ENCODE results near the gene TEX2.

The TEX2 gene

DNA sequence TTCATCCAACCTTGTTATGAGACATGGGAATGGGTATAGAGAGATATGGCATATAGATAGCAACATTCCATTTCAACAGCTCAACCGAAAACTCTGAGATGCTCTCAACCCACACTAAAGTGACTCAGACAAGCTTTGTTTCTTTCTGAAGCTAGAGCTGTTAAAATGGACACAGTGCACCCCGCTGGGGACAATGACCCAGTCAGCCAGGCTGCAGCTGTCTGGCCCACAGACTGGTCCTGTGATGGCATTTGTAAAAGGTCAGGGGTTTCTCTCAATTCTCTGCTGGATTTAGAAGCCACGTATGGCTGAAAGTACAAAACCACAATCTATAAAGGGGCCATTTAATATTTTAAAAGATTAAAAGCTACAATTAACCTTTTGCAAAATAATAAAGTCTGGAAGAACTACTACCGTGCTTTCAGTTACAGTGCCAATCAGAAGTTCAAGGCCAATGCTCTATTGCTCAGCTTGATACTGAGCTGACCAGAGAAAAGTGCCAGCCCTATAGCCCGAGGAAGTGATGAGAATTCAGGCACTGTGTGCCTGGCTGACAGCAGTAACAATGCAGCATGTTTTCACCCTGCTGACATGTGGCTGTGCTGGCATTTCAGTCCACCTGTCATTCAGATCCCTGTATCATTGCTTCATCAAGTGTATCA is 60.2 kb downstream of the TEX2 start:
- Histone ChIP-seq H3K9me2 (replicated peaks; ENCODE audit: insufficient read depth, low read length) (no peaks in the 10 kb centered on the region), H3K79me2 (ENCODE audit: insufficient read depth, low read length) (no peaks in the 10 kb centered on the region), H3K27ac (ENCODE audit: low read depth, low read length) (no peak overlapping the region), H3K27me3 (ENCODE audit: low read length) (no peaks in the 10 kb centered on the region), H2AFZ (ENCODE audit: low read depth, low read length, severe bottlenecking) (no peak overlapping the region), H3K9ac (ENCODE audit: low read length) (no peak overlapping the region), H3K36me3 (ENCODE audit: low read length) (no peaks in the 10 kb centered on the region), H4K20me1 (ENCODE audit: low read depth, low read length) (no peaks in the 10 kb centered on the region), H3K4me2 (ENCODE audit: low read depth, low read length, poor library complexity, severe bottlenecking) (no peak overlapping the region), H3K4me3 (ENCODE audit: insufficient read depth, low read length, poor library complexity, severe bottlenecking) (no peak overlapping the region), H3K9me3 (ENCODE audit: insufficient read depth, low read length) (no peaks in the 10 kb centered on the region), H3F3A (ENCODE audit: insufficient read depth) (no peaks in the 10 kb centered on the region)
- TF ChIP-seq, protein P1, sequence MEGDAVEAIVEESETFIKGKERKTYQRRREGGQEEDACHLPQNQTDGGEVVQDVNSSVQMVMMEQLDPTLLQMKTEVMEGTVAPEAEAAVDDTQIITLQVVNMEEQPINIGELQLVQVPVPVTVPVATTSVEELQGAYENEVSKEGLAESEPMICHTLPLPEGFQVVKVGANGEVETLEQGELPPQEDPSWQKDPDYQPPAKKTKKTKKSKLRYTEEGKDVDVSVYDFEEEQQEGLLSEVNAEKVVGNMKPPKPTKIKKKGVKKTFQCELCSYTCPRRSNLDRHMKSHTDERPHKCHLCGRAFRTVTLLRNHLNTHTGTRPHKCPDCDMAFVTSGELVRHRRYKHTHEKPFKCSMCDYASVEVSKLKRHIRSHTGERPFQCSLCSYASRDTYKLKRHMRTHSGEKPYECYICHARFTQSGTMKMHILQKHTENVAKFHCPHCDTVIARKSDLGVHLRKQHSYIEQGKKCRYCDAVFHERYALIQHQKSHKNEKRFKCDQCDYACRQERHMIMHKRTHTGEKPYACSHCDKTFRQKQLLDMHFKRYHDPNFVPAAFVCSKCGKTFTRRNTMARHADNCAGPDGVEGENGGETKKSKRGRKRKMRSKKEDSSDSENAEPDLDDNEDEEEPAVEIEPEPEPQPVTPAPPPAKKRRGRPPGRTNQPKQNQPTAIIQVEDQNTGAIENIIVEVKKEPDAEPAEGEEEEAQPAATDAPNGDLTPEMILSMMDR (IDR thresholded peaks at IDR 0.05; ENCODE audit: insufficient read depth, low read length, poor library complexity, severe bottlenecking), result no peak
- TF ChIP-seq EZH2phosphoT487 (conservative IDR thresholded peaks at IDR 0.05; ENCODE audit: low read length), result no peak

DNA sequence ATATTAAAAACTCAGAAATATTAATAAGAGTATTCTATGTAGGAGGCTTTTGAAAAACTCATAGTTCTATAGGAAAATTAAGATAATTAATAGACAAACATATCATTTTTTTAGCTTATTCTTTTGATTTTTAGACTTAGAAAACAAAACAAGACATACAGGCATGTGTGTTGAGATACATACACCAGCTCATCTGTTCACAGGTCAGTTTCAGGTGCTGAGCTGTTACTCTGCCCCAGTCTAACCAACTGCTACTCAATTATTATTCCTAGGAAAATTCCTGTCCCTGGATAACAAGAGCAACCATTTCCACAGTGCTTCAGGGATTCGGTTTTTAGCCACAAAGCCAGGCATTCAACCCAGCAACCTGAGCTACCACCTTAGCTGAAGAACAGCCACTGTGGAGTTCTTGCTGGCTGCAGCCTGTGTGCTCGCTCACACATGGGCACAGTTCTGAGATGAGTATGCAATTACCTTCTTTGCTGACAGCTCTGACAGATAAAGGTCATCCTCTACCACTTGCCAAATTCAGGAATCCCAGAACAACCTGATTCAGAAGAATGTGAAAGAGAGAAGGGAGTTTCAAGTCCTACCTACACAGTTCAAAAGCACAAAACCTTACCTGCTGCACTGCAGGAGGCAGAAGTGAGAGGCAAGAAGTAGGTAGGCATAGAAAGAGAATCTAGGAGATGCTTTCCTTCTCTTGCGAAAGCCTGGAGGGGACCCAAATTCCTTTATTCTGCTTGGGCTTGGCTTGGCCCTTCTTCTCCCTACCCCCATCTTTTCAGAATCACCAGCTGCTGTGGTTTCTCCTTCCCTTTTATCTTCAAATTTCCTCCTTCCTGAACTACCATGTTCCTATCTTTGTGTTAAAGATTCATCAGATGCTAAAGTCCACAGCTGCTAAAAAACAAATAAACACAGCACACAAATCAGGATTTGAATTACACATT is 62.7 kb downstream of the TEX2 start:
- no peak overlapping the region for H3K4me3 ChIP-seq (ENCODE audit: insufficient read depth, low read length, poor library complexity, severe bottlenecking)
- H3F3A ChIP-seq (ENCODE audit: insufficient read depth), result no peaks in the 10 kb centered on the region
- no peak overlapping the region for H3K4me2 ChIP-seq (ENCODE audit: low read depth, low read length, poor library complexity, severe bottlenecking)
- H3K27me3 ChIP-seq (ENCODE audit: low read length), result no peaks in the 10 kb centered on the region
- no peaks in the 10 kb centered on the region for H3K79me2 ChIP-seq (ENCODE audit: insufficient read depth, low read length)
- TF ChIP-seq EZH2phosphoT487 (conservative IDR thresholded peaks at IDR 0.05; ENCODE audit: low read length), result no peak
- TF ChIP-seq, protein P1 (IDR thresholded peaks at IDR 0.05; ENCODE audit: insufficient read depth, low read length, poor library complexity, severe bottlenecking), result no peak
- no peak overlapping the region for H2AFZ ChIP-seq (ENCODE audit: low read depth, low read length, severe bottlenecking)
- no peak overlapping the region for H3K27ac ChIP-seq (ENCODE audit: low read depth, low read length)
- no peaks in the 10 kb centered on the region for H4K20me1 ChIP-seq (ENCODE audit: low read depth, low read length)
- H3K9me2 ChIP-seq (replicated peaks; ENCODE audit: insufficient read depth, low read length), result no peaks in the 10 kb centered on the region
- no peak overlapping the region for H3K9ac ChIP-seq (ENCODE audit: low read length)
- no peaks in the 10 kb centered on the region for H3K9me3 ChIP-seq (ENCODE audit: insufficient read depth, low read length)
- H3K36me3 ChIP-seq (ENCODE audit: low read length), result no peaks in the 10 kb centered on the region

DNA sequence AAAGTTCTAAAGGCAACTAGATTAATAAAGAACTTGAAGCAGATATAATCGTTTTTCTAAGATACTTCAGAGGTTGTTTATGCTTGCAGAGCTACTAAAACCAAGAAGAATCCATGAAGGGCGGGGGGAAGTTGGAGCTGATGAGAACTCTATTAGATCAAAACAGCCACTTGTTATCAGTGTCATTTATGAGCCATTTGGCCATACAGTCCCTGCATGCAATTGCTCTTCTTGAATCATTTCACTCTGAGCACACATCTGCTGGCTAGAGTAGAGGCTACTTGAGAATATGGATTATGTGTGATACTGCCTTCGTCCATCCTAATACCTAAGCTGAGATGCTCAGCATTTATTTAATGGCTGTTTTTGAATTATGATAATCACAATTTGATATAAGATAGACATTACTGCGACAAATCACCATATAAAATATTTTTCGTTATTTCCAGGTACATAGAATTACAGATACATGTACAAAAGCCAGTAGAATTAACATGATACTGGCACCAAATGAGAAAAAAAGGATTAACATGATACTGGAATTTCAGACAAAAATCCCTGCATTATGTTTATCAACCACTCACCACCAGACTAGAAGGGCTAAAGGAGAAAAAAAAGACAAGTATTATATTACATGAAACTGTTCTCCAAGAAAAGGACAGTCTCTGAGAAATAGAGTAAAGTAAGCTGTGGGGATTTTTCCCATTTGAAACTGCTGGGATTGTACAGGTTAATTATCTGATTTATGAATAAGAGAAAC is 64.5 kb downstream of the TEX2 start:
- Histone ChIP-seq H3K9me2 (replicated peaks; ENCODE audit: insufficient read depth, low read length) (no peaks in the 10 kb centered on the region), H3K36me3 (ENCODE audit: low read length) (no peaks in the 10 kb centered on the region), H3K27ac (ENCODE audit: low read depth, low read length) (no peak overlapping the region), H3K4me3 (ENCODE audit: insufficient read depth, low read length, poor library complexity, severe bottlenecking) (no peak overlapping the region), H3K9me3 (ENCODE audit: insufficient read depth, low read length) (no peaks in the 10 kb centered on the region), H3K79me2 (ENCODE audit: insufficient read depth, low read length) (no peaks in the 10 kb centered on the region), H2AFZ (ENCODE audit: low read depth, low read length, severe bottlenecking) (no peak overlapping the region), H3F3A (ENCODE audit: insufficient read depth) (no peaks in the 10 kb centered on the region), H4K20me1 (ENCODE audit: low read depth, low read length) (no peaks in the 10 kb centered on the region), H3K9ac (ENCODE audit: low read length) (no peak overlapping the region), H3K27me3 (ENCODE audit: low read length) (no peaks in the 10 kb centered on the region), H3K4me2 (ENCODE audit: low read depth, low read length, poor library complexity, severe bottlenecking) (no peak overlapping the region)
- TF ChIP-seq, protein P1 (IDR thresholded peaks at IDR 0.05; ENCODE audit: insufficient read depth, low read length, poor library complexity, severe bottlenecking), result no peak
- no peak for TF ChIP-seq EZH2phosphoT487 (conservative IDR thresholded peaks at IDR 0.05; ENCODE audit: low read length)

All from SU-DHL-6 (cell line).